HUES48 (cell line): ENCODE data around the gene MSX1.

Experiments used
- H3K27ac ChIP-seq: one replicate; pipeline ENCODE4 v1.7.0; 2013; ENCODE audit warnings: low read depth, low read length, inconsistent platforms
- H3K27me3 ChIP-seq: 2 replicates; pipeline ENCODE4 v1.6.1; 2013; ENCODE audit warnings: mild to moderate bottlenecking, low read length; ENCODE audit not compliant: control insufficient read depth, insufficient read depth
- H3K36me3 ChIP-seq: 2 replicates; pipeline ENCODE4 v1.6.1; 2013; ENCODE audit warnings: low read length; ENCODE audit not compliant: control insufficient read depth, insufficient read depth
- H3K4me1 ChIP-seq: 2 replicates; pipeline ENCODE4 v1.6.1; 2013; ENCODE audit warnings: mild to moderate bottlenecking, low read length; ENCODE audit not compliant: control insufficient read depth, insufficient read depth
- H3K4me3 ChIP-seq: 2 replicates; pipeline ENCODE4 v1.5.1; 2013; ENCODE audit warnings: mild to moderate bottlenecking, low read depth, low read length
- H3K9ac ChIP-seq: 2 replicates; pipeline ENCODE4 v1.6.1; 2013; ENCODE audit warnings: mild to moderate bottlenecking, low read depth, low read length, moderate library complexity
- H3K9me3 ChIP-seq: 2 replicates; pipeline ENCODE4 v1.6.1; 2013; ENCODE audit warnings: low read length; ENCODE audit not compliant: control insufficient read depth, insufficient read depth

The MSX1 gene

GRCh38 chr4:4852591-4853362, 6.7 kb upstream of the MSX1 start:
- peak overlapping the region; percentile 18 for H3K4me3 ChIP-seq
- no peak overlapping the region for H3K27ac ChIP-seq
- peaks cover 99% of the 10 kb centered on the region for H3K27me3 ChIP-seq
- peaks cover 25% of the 10 kb centered on the region for H3K4me1 ChIP-seq
- no peak overlapping the region for H3K9ac ChIP-seq
- no peaks in the 10 kb centered on the region for H3K9me3 ChIP-seq
- H3K36me3 ChIP-seq = no peaks in the 10 kb centered on the region

GRCh38 chr4:4853371-4853823, 6.1 kb upstream of the MSX1 start:
- peaks cover 25% of the 10 kb centered on the region for H3K4me1 ChIP-seq
- no peak overlapping the region for H3K9ac ChIP-seq
- H3K36me3 ChIP-seq = no peaks in the 10 kb centered on the region
- peak overlapping the region; percentile 18; the same call in 1 of the 2 replicates for H3K4me3 ChIP-seq
- no peaks in the 10 kb centered on the region for H3K9me3 ChIP-seq
- no peak overlapping the region for H3K27ac ChIP-seq
- peaks cover 100% of the 10 kb centered on the region for H3K27me3 ChIP-seq

GRCh38 chr4:4853921-4854648, 5.4 kb upstream of the MSX1 start:
- peaks cover 25% of the 10 kb centered on the region for H3K4me1 ChIP-seq
- H3K9ac ChIP-seq = no peak overlapping the region
- H3K27ac ChIP-seq = no peak overlapping the region
- H3K4me3 ChIP-seq = no peak overlapping the region
- no peaks in the 10 kb centered on the region for H3K9me3 ChIP-seq
- H3K27me3 ChIP-seq = peaks cover 100% of the 10 kb centered on the region
- no peaks in the 10 kb centered on the region for H3K36me3 ChIP-seq

- Histone ChIP-seq H3K9ac (no peak overlapping the region), H3K4me3 (no peak overlapping the region), H3K27me3 (peaks cover 99% of the 10 kb centered on the region), H3K36me3 (no peaks in the 10 kb centered on the region), H3K4me1 (peaks cover 25% of the 10 kb centered on the region), H3K9me3 (no peaks in the 10 kb centered on the region), H3K27ac (no peak overlapping the region)
Measured at GRCh38 chr4:4854649-4855295, 4.7 kb upstream of the MSX1 start.

GRCh38 chr4:4855301-4856070, 4.0 kb upstream of the MSX1 start:
- Histone ChIP-seq H3K4me1 (peaks cover 27% of the 10 kb centered on the region), H3K27ac (no peak overlapping the region), H3K27me3 (peaks cover 99% of the 10 kb centered on the region)

GRCh38 chr4:4856071-4857000, 3.1 kb upstream of the MSX1 start:
- H3K27ac ChIP-seq = no peak overlapping the region
- H3K9me3 ChIP-seq = no peaks in the 10 kb centered on the region
- no peak overlapping the region for H3K4me3 ChIP-seq
- H3K27me3 ChIP-seq = peaks cover 99% of the 10 kb centered on the region
- H3K4me1 ChIP-seq = peaks cover 35% of the 10 kb centered on the region
- no peak overlapping the region for H3K9ac ChIP-seq
- H3K36me3 ChIP-seq = no peaks in the 10 kb centered on the region

More at GRCh38 chr4:4855301-4856070, 4.0 kb upstream of the MSX1 start:
- Histone ChIP-seq H3K4me3 (no peak overlapping the region), H3K9ac (no peak overlapping the region), H3K9me3 (no peaks in the 10 kb centered on the region), H3K36me3 (no peaks in the 10 kb centered on the region)

- H3K4me3 ChIP-seq = no peak overlapping the region
- H3K9ac ChIP-seq = no peak overlapping the region
- peaks cover 33% of the 10 kb centered on the region for H3K4me1 ChIP-seq
- no peak overlapping the region for H3K27ac ChIP-seq
- peaks cover 99% of the 10 kb centered on the region for H3K27me3 ChIP-seq
- H3K36me3 ChIP-seq = no peaks in the 10 kb centered on the region
- H3K9me3 ChIP-seq = no peaks in the 10 kb centered on the region
Measured at GRCh38 chr4:4857001-4857808, 2.3 kb upstream of the MSX1 start.

- Histone ChIP-seq H3K36me3 (no peaks in the 10 kb centered on the region), H3K27me3 (peaks cover 99% of the 10 kb centered on the region)
Measured at GRCh38 chr4:4857809-4858508, 1.5 kb upstream of the MSX1 start.

More at GRCh38 chr4:4857809-4858508, 1.5 kb upstream of the MSX1 start:
- Histone ChIP-seq H3K9ac (no peak overlapping the region), H3K4me3 (no peak overlapping the region), H3K27ac (no peak overlapping the region), H3K4me1 (peaks cover 30% of the 10 kb centered on the region), H3K9me3 (peaks cover under 1% of the 10 kb centered on the region; the same call in 1 of the 2 replicates)
